Measurements from ENCODE around the gene WDR31. TPM values are rescaled to one million over a fixed set of nuclear protein-coding genes. Genes with fewer than 3 reads are reported as not detected.
A peak's percentile ranks its signal among the peaks of the same experiment; 100 is the strongest.
"Not testable (repeated sequence)": the region's sequence is repeated elsewhere in the genome, so short reads cannot be mapped to it uniquely, and the experiment has no call there.

Gene WDR31
- 0.85 TPM for polyA plus RNA-seq (2012; ENCODE audit: insufficient read depth, insufficient read length)

DNA sequence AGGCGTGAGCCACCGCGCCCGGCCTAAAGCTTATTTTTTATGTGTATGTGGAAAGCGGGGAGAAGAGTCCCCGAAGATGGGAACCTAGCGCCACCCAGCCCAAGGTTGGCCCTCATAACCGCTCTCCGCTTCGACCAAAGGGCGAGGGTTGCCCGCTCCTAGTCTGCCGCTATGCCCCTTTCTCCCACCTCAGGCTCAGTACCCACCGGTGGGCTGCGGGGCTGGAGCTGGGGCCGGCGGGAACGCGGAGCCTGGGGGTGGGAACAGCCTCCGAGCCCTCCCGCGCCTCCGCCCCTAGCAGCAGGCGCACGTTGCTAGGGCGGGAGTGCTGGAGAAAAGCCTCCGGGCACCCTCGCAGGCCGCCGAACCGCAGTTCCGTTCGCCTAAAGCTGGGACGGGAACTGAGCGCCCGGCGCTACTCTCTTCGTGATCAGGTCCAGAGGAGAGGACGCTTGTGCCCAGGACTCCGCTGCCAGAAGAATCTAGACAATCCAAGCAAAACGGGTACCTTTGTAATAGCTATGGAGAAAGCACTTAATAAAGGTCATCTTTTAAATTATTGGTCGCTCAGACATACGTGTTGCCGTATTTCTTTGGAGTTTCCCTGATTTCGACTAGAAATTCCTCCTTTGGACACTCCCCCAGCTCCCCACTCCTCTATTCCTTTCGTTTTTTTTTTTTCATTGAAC lies at the start of gene WDR31:
Gene WDR31, minus strand, starts transcription at position 265 of the 689 bp plus-strand sequence. CDS start 8,253 bp downstream, outside the sequence.
- DNase-seq (ENCODE audit: low read depth, low spot score) = peak; percentile 74
- H3K4me3 ChIP-seq (ENCODE audit: low read length) = peak within 1 kb of the TSS; percentile 79

GRCh38 chr9:113389451-113389850 lies 49.4 kb upstream of the WDR31 start:
- DNase-seq (ENCODE audit: low read depth, low spot score) = no peak

DNA sequence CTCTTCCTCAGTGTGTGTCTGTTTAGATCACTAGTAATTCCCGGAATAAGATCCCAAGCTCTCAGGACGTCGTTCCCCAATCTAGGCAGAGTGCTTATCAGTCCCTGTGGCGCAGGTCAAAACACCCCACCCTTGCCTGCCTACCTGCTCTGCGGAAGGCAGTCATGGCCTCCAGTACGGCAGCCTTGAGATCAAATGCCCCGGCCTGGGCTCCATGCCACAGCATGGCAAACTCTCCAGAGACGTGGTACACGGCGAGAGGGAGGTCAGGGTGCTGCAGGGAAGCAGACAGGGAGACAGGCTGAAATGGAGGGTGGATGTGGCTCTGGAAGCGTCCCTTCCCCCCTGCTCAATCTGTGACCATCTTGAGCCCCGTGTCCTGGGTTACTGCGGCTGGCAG lies 48.8 kb upstream of the WDR31 start:
- no peak for DNase-seq (ENCODE audit: low read depth, low spot score)
- H3K4me3 ChIP-seq (ENCODE audit: low read length) = no peak overlapping the region

More at GRCh38 chr9:113389451-113389850, 49.4 kb upstream of the WDR31 start:
- no peak overlapping the region for H3K4me3 ChIP-seq (ENCODE audit: low read length)

GRCh38 chr9:113387560-113388230 lies 47.6 kb upstream of the WDR31 start:
- DNase-seq (ENCODE audit: low read depth, low spot score) = no peak
- H3K4me3 ChIP-seq (ENCODE audit: low read length) = no peak overlapping the region

DNA sequence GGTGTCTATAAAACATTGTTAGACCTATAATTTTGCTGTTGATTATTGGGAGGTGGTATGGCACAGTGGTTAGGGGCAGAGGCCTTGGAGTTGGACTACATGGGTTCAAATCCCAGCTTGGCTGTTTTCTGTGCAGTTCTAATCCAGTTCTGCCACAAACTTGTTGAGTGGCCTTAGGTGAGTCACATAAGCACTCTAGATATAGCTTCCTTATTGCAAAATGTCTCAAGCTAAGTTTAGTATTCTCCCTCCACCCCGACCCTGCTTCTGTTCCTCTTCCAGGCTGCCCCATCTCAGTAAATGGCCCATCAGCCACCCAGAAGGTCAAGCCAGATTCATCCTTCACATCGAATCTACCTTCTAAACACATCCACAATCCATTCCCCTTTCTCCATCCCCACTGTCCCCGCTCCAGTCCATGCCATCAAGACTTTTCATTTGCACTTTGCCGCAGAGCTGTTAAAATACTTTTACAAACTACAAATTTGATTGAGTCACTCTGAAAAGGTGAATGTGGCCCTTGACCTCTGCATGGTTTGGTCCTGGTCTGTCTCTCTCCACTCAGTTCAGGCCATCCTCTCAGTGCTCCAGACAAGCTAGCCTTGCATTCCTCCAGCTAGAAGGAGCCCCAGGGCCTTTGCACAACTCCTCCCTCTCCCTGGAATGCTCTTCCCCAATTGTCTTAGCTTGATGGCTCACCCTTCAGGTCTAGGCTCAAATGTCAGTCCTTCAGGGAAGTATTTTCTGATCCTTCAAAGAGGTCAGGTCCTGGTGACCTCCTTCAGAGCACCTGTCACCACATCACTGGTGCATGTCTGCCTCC lies 46.7 kb upstream of the WDR31 start:
- no peak overlapping the region for H3K4me3 ChIP-seq (ENCODE audit: low read length)

GRCh38 chr9:113381909-113382411 lies 41.9 kb upstream of the WDR31 start:
- no peak overlapping the region for H3K4me3 ChIP-seq (ENCODE audit: low read length)
- no peak for DNase-seq (ENCODE audit: low read depth, low spot score)

More for the DNA sequence above, 46.7 kb upstream of the WDR31 start:
- DNase-seq (ENCODE audit: low read depth, low spot score) = no peak

GRCh38 chr9:113381441-113381840 lies 41.4 kb upstream of the WDR31 start:
- DNase-seq (ENCODE audit: low read depth, low spot score); H3K4me3 ChIP-seq (ENCODE audit: low read length): not testable (repeated sequence)

DNA sequence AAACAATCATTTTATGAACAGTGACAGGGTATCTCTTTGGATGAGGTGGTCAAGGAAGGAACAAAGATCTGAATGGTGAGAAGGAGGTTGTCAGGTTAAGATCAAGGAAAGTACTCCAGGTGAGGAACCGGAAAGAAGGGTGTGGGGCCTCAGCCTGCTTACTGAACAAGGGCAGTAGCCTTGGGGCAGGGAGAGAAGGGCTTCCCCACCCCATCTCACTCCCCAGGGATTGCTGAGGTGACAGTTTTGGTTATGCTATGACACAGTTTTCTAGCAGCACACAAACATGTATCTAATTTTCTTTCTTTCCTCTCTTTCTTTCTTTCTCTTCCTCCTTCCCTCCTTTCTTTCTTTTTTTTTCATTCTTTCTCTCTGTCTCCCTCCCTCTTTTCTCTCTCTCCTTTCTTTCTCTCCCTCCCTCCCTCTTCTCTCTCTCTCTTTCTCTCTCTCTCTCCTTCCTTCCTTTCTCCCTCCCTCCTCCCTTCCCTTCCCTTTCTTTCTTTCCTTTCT lies 40.8 kb upstream of the WDR31 start:
- H3K4me3 ChIP-seq (ENCODE audit: low read length) = no peak overlapping the region
- no peak for DNase-seq (ENCODE audit: low read depth, low spot score)

GRCh38 chr9:113379829-113380210 lies 39.7 kb upstream of the WDR31 start:
- not testable (repeated sequence) for DNase-seq (ENCODE audit: low read depth, low spot score); H3K4me3 ChIP-seq (ENCODE audit: low read length)

- DNase-seq (ENCODE audit: low read depth, low spot score); H3K4me3 ChIP-seq (ENCODE audit: low read length): not testable (repeated sequence)
These were observed 39.2 kb upstream of the WDR31 start for GRCh38 chr9:113379094-113379828.

GRCh38 chr9:113376634-113377567 lies 36.8 kb upstream of the WDR31 start, which contains the start of gene HDHD3:
HDHD3 (minus strand) TSS chr9:113376986; CDS start chr9:113374354, 2,632 bp downstream.
- DNase-seq (ENCODE audit: low read depth, low spot score) = peak; percentile 71
- peak within 1 kb of the TSS; percentile 87 for H3K4me3 ChIP-seq (ENCODE audit: low read length)

GRCh38 chr9:113375057-113376023 lies 35.3 kb upstream of the WDR31 start:
- DNase-seq (ENCODE audit: low read depth, low spot score) = no peak
- H3K4me3 ChIP-seq (ENCODE audit: low read length) = no peak overlapping the region

- no peak for DNase-seq (ENCODE audit: low read depth, low spot score)
- no peak overlapping the region for H3K4me3 ChIP-seq (ENCODE audit: low read length)
These were observed 33.8 kb upstream of the WDR31 start for GRCh38 chr9:113373676-113374392.

DNA sequence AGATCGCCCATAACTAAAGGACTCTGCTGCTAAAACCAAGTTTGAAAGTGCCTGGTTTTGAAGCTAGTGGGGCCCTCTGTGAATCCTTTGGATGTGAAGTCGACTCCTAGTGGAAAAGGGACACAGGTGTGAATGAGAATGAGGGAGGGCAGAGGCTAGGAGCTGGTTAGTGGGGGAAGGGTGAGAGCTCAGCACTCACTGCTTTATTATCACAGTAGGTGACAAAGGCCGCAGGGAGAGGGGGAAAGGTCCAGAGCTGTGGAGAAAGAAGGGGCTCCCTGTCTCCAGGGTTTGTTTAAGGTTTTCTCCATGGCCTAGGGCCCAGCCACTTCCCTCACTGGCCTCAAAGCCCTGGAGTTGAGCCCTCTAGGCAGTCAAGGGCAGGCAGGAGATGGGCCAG lies 33.2 kb upstream of the WDR31 start:
- no peak overlapping the region for H3K4me3 ChIP-seq (ENCODE audit: low read length)
- no peak for DNase-seq (ENCODE audit: low read depth, low spot score)

DNA sequence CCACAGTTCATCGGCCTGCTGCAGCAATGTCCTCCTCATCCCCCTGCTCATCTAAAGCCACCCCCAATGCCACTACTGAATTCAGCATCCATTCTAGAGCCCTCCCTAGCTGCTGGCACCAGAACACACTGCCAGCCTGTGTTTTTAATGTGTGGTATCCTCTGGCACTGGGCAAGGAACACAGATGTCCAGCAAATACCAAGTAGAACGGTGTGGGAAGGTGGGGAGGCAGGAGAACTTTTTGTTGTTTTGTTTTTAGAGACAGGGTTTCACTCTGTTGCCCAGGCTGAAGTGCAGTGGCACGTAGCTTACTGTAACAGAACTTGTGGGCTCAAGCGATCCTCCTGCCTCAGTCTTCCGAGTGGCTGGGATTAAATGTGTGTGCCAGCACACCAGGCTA lies 32.0 kb upstream of the WDR31 start:
- H3K4me3 ChIP-seq (ENCODE audit: low read length) = no peak overlapping the region
- no peak for DNase-seq (ENCODE audit: low read depth, low spot score)

GRCh38 chr9:113370806-113371325 lies 30.8 kb upstream of the WDR31 start:
- no peak for DNase-seq (ENCODE audit: low read depth, low spot score)
- H3K4me3 ChIP-seq (ENCODE audit: low read length) = no peak overlapping the region

All from Jurkat, Clone E6-1 (cell line).